ENCODE measurements around the gene ZSCAN30.

DNA sequence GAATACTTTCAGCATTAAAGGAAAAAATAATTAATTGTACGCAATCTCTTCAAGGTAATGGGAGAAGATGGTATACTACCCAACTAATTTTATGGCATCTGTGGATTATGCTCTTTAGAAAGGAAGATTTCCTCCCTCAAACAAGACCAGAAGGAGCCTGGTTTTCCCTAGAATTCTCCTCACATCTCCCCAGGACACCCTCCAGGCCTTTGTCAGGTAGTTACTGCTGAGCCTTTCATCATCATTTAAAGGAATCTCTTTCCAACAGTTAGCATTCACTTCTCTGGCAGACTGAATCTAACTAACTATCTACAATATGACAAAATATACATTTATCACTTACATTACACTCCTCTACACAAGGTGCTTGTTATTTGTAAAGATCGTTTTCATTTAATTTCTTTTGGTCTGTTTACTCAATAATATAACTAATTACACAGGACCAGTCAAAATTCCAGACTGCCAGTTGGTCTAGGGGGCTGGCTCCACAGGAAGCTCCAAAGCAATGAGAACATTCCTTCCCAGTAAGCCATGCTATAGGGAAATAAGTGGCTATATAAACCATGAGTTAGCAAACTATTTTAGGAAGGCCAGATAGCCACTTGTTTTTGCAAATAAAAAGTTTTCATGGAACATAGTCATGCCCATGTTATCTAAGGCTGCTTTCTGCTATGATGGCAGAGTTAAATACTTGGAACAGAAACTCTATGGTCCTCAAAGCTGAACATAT is 35.1 kb upstream of the ZSCAN30 start:
- TF ChIP-seq CTCF (IDR thresholded peaks at IDR 0.05; ENCODE audit: poor library complexity, severe bottlenecking) (no peak), POLR2AphosphoS5 (IDR thresholded peaks at IDR 0.05) (no peak), EP300 (conservative IDR thresholded peaks at IDR 0.05; ENCODE audit: poor library complexity, severe bottlenecking) (no peak), REST (IDR thresholded peaks at IDR 0.05; ENCODE audit: borderline replicate concordance) (no peak), TAF1 (IDR thresholded peaks at IDR 0.05; ENCODE audit: low read depth) (no peak), EZH2 (IDR thresholded peaks at IDR 0.05; ENCODE audit: borderline replicate concordance, insufficient read depth, low read length, poor library complexity, severe bottlenecking) (no peak), RAD21 (conservative IDR thresholded peaks at IDR 0.05) (no peak), MXI1 (conservative IDR thresholded peaks at IDR 0.05; ENCODE audit: poor library complexity, severe bottlenecking) (no peak)

All from neural cell (in vitro differentiated cells).